AG04450 (cell line): ENCODE measurements around the gene LRP1. TPM values are rescaled to one million over a fixed set of nuclear protein-coding genes. Genes with fewer than 3 reads are reported as not detected.

Experiments used
- CTCF ChIA-PET: fragments of 300-600, 350-600 bp; formaldehyde crosslinking; extraction: SDS; loops from one replicate; lab custom pipeline; 2022; ENCODE audit warnings: antibody characterized with exemption, inconsistent platforms; lab: Charles Lee
- POLR2A ChIA-PET: fragments of 350-600 bp; formaldehyde crosslinking; extraction: SDS; loops from one replicate; lab custom pipeline; 2021; ENCODE audit warnings: antibody characterized with exemption, inconsistent platforms; lab: Yijun Ruan, JAX
- DNase-seq: peaks from one replicate; pipeline ENCODE4 v3.0.0-alpha.2; 2011; ENCODE audit warnings: low read depth, low spot score
- H3K27ac ChIP-seq: one replicate; pipeline ENCODE4 v1.5.1; 2012; ENCODE audit warnings: low read depth, low read length, control low read depth
- H3K27me3 ChIP-seq: one replicate; pipeline ENCODE4 v1.6.0; 2012; ENCODE audit warnings: low read length; ENCODE audit not compliant: control insufficient read depth, insufficient read depth
- H3K4me3 ChIP-seq: 2 replicates; pipeline ENCODE4 v1.5.1; 2011; ENCODE audit warnings: mild to moderate bottlenecking, low read depth, low read length, control low read depth
- H3K9me3 ChIP-seq: 2 replicates; pipeline ENCODE4 v1.5.1; 2012; ENCODE audit warnings: low read length; ENCODE audit not compliant: control insufficient read depth, insufficient read depth
- polyA plus RNA-seq: library from polyadenylated mRNA; depleted of rRNA; stranded (reverse); fragments of >200 nt; gene quantifications from 2 replicates; pipeline ENCODE4 v1.2.3, GENCODE V29; 2011
- TF ChIP-seq, protein P1 (sequence below): IDR thresholded peaks from 2 replicates; pipeline ENCODE4 v1.5.1; 2011; ENCODE audit warnings: low read depth, low read length, control low read depth, inconsistent platforms

The LRP1 gene
- polyA plus RNA-seq, 1 experiment = 49.9 TPM

DNA sequence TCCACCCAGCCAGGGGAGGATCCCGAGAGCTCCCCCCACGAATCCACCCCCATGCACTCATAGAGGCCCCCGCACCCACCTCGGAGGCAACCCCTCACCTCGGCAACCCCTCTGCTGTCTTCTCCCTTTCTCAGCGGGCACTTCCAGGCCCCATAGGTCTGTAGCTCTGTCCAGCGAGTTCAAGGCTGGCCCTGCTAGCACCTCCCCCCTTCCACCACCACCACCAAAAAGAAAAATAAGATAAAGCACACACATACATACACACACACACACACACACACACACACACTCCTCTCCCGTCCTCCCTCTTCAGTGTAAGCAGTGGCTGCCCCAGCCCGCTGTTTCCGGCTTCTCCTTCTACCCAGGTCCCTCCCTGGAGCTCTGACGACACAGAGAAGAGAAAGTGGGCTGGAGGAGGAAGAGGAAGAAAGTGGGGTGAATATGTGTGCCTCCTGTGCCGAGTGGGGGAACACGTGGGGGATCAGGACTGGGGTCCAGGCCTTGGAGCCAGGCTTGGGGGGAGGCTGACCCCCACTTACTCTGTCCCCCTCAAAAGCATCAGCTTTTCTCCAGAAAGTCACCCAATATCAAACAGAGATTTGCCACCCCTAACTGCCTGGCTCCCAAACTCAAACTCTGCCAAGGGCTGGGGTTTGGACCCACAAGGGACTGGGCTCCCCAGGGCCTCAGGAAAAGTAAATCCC, 17.1 kb upstream of the LRP1 start, which contains the start of gene STAT6:
Gene STAT6, minus strand, starts transcription at position 332 of the 704 bp plus-strand sequence. CDS start 3,084 bp downstream, outside the sequence.
- Histone ChIP-seq H3K4me3 (peak within 1 kb of the TSS; percentile 87), H3K9me3 (no peaks in the 10 kb centered on the region), H3K27ac (peak within 1 kb of the TSS; percentile 99), H3K27me3 (no peaks in the 10 kb centered on the region)
- ChIA-PET POLR2A (interaction anchor here (0.8 to 10.8 kb wide), 11 partner anchors 13 to 119 kb away, joined by 3 to 258 read pairs (median 5); partner anchors contain the start of genes LRP1, NAB2, NEMP1 and SHMT2), CTCF (interaction anchor here (0.5 to 3.5 kb wide), 22 partner anchors 10 to 666 kb away, joined by 3 to 47 read pairs (median 7); partner anchors contain the start of genes NEMP1 and TAC3)
- TF ChIP-seq, protein P1, sequence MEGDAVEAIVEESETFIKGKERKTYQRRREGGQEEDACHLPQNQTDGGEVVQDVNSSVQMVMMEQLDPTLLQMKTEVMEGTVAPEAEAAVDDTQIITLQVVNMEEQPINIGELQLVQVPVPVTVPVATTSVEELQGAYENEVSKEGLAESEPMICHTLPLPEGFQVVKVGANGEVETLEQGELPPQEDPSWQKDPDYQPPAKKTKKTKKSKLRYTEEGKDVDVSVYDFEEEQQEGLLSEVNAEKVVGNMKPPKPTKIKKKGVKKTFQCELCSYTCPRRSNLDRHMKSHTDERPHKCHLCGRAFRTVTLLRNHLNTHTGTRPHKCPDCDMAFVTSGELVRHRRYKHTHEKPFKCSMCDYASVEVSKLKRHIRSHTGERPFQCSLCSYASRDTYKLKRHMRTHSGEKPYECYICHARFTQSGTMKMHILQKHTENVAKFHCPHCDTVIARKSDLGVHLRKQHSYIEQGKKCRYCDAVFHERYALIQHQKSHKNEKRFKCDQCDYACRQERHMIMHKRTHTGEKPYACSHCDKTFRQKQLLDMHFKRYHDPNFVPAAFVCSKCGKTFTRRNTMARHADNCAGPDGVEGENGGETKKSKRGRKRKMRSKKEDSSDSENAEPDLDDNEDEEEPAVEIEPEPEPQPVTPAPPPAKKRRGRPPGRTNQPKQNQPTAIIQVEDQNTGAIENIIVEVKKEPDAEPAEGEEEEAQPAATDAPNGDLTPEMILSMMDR = no peak
- no peak for DNase-seq

DNA sequence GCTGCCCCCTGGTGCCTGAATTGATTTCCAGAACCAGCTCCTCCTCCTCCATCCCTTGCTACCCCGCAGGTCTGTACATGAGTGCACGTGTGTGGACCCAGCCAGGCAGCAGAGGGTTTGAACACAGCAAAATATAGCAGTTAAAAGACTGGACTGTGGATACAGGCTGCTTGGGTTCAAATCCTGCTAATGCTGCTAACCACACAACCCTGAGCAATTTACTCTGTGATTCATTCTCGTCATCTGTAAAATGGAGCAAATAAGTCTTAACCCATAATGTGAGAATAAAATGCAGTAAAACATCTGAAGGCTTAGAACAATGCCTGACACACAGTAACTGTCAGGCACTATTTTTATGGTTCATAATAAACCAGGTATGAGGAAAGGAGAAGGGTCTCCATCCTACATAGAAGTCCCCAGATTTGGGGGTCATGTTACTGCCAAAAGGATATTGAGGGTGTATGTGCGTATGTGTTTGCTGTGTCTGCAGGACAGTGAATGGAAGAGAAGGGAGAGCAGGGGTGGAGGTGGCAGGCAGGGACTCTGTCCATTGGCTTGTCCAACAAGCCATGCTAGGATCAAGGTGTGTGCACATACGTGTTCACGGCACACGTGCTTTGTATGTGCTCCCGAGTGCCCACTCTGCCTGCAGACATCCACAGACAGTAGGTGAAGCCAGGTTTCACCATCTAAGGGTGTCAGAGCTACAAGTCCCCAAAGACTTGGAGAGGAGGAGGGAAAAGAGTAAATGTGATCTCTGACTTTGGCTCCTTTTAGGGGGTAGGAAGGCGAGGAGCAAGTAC, 15.6 kb upstream of the LRP1 start:
- POLR2A ChIA-PET = interaction anchor here (0.6 to 10.8 kb wide), 21 partner anchors 9 to 735 kb away, joined by 3 to 258 read pairs (median 4); partner anchors contain the start of genes LRP1, NAB2, NEMP1 and SHMT2
- DNase-seq = no peak

DNA sequence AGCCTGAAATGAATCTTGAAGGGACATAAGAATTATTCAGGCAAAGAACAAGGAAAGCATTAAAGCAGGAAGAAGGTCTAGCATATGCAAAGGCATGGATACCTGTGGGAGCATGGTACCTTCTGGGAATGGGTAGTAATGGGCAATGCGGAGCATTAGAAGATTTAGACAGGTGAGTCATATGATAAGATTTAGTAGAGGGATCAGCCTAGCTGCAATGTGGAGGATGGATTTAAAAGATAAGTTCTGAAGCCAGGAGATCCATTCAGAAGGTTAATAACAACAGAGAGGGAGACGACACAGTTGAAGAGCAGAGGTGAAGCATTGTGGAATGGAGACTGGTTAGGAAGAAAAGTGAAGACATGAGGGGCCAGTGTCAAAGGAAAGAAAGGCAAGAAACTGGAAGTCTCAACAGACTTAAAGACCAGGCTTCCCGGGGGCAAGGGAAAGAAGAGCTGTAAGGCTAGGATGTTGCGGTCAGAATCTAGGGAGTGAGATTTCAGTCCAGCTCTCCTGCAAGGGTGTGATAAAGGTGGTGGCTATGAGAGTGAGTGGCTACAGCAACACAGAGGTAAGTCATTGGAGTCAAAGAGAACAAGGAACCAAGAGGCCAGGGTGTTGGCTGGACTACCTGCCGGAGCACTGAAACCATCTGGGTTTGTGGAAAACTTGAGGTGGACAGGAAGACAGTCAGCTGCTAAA, 11.6 kb upstream of the LRP1 start:
- H3K27me3 ChIP-seq = no peaks in the 10 kb centered on the region
- no peak overlapping the region for H3K27ac ChIP-seq
- H3K4me3 ChIP-seq = no peak overlapping the region
- ChIA-PET CTCF (interaction anchor here (0.6 to 2.3 kb wide), 4 partner anchors 7 to 59 kb away, joined by 3 to 26 read pairs (median 5); no protein-coding TSS in a partner anchor), POLR2A (no interaction called here)
- H3K9me3 ChIP-seq = no peaks in the 10 kb centered on the region
- no peak for DNase-seq
- TF ChIP-seq, protein P1 = no peak

More for the DNA sequence above, 15.6 kb upstream of the LRP1 start:
- Histone ChIP-seq H3K27me3 (no peaks in the 10 kb centered on the region), H3K9me3 (no peaks in the 10 kb centered on the region), H3K4me3 (peak overlapping the region; percentile 87), H3K27ac (peak overlapping the region; percentile 99)
- CTCF ChIA-PET = interaction anchor here (0.5 to 3.5 kb wide), 19 partner anchors 9 to 130 kb away, joined by 3 to 47 read pairs (median 7); partner anchors contain the start of gene NEMP1
- TF ChIP-seq, protein P1 = no peak; the same call in 1 of the 2 replicates

DNA sequence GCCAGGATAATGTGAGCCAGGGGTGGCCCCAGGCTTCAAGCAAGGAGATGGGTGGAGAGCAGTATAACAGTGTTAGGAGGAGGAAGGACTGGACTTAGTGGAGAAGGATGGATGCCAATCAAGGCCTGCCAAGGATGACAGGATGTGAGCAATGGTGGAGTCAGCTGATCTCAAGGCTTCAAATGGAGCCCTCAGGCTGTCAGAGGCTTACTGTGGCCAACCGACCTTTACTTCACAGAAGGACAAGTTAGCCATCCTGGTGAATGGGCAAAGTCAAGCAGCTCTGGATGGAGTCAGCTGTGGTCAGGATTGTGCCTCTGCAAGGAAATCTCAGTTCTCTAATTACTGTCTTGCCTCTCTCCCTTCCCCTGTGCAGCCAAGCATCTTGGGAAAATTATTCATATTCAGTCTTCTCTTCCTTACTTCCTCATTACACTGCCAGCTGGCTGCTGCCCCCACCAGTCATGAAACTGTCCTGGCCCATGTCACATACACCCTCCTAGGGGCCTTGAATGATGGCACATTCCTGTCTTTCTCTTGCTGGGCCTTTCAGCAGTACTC, 9.5 kb upstream of the LRP1 start:
- no peak for DNase-seq
- H3K27ac ChIP-seq = no peak overlapping the region
- ChIA-PET CTCF (interaction anchor here (0.8 kb wide), 1 partner anchor 11 kb away, joined by 3 read pairs; no protein-coding TSS in a partner anchor), POLR2A (no interaction called here)
- TF ChIP-seq, protein P1 = no peak
- no peak overlapping the region for H3K4me3 ChIP-seq
- H3K27me3 ChIP-seq = no peaks in the 10 kb centered on the region
- H3K9me3 ChIP-seq = no peaks in the 10 kb centered on the region
